COLO668 (cell line): ENCODE data around the gene OR5M11.
"Not testable (repeated sequence)": the region's sequence is repeated elsewhere in the genome, so short reads cannot be mapped to it uniquely, and the experiment has no call there.

ENCODE experiments used
- DNase-seq: peaks from one replicate; lab custom pipeline; 2025; ENCODE audit not compliant: unreplicated experiment; lab: John Stamatoyannopoulos, UW

The OR5M11 gene

GRCh38 chr11:56543157-56543556 lies at the start of gene OR5M11:
Gene OR5M11, minus strand, starts transcription at chr11:56543257. Its CDS starts 0 bp downstream, at chr11:56543257.
- no peak for DNase-seq

GRCh38 chr11:56592088-56592717 lies 49.1 kb upstream of the OR5M11 start:
- DNase-seq, result not testable (repeated sequence)

DNA sequence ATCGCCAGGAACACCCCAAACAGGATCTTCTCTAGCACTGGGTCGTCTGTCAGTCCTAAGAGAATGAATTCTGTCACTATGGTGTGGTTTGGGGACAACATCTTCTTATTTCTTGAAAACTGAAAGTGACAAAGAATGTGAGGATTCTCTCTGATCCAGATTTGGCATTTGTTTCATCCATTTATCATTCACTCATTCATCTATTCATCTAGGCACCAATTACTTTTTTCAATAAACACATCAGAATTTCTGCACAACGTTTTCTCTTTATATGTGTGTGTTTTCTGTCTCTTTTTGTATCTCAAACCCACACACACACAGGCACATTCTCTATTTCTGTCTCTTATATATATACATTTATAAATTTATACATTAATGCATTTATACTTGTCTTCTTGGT lies 34.6 kb upstream of the OR5M11 start, which contains the start of gene OR5M10:
Gene OR5M10, minus strand, starts transcription at position 101 of the 400 bp plus-strand sequence. Its CDS starts 0 bp downstream, at position 101.
- no peak for DNase-seq

DNA sequence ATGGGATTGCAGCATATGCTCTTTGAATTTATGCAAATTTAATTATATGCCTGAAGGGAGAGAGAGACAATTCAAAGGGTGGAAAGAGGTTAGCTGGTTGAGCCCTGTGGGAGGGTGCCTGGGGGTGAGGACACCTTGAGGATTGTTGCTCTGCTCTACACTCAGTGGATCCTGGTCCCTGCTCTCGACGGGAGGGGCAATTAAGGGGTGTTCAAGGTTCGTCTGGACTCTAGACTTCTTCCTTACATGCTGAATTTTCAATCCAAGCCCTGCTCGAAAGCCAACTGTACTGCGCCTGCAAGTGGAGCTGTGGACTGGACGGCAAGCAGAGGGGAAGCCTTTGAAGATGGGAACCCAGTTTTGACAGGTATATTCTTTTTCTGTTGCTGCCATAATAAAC lies 15.5 kb upstream of the OR5M11 start:
- no peak for DNase-seq

DNA sequence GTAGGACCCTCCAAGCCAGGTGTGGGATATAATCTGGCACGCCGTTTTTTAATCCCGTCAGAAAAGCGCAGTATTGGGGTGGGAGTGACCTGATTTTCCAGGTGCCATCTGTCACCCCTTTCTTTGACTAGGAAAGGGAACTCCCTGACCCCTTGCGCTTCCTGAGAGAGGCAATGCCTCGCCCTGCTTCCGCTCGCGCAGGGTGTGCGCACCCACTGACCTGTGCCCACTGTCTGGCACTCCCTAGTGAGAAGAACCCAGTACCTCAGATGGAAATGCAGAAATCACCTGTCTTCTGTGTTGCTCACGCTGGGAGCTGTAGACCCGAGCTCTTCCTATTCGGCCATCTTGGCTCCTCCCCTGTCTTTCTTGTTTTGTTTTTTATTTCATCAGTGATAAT lies 11.6 kb upstream of the OR5M11 start:
- DNase-seq, result not testable (repeated sequence)

DNA sequence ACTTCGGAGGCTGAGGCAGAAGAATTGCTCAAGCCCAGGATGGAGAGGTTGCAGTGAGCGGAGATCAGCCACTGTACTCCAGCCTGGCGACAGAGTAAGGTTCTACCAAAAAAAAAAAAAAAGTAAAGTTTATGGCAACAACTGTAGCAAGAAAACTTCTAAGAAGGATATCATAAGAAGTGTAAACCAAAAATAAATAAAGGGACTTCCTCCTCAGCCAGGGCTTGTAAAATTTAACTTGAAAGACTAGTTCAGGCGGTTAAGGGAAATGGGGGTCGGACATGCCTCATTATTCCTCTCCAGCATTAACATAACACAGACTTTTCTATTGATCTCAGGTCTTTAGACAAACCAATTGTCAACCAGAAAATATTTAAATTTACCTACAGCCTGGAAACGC lies 2.5 kb upstream of the OR5M11 start:
- no peak for DNase-seq

GRCh38 chr11:56543739-56544138 lies 682 bp upstream of the OR5M11 start:
- DNase-seq, result no peak

GRCh38 chr11:56533054-56533740 lies 9.9 kb downstream of the OR5M11 start:
- no peak for DNase-seq

DNA sequence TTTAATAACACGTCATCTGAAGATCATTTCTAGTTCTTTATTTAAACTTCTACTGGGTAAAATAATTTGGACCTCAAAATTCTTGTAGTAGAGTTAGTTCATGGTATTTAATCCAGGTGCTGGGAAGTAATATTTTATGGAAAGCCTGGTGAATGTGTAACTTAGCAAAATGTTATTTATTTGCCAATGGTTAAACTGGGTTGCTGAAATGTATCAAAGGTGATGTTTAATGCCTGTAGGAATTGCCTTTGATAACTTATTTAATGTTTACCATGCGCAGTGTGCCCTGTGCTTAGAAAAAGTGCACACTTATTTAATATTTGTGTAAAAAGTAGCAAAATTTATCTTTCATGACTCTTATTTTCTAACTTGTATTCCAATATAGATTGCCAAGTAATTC lies 11.2 kb downstream of the OR5M11 start:
- DNase-seq, result no peak

DNA sequence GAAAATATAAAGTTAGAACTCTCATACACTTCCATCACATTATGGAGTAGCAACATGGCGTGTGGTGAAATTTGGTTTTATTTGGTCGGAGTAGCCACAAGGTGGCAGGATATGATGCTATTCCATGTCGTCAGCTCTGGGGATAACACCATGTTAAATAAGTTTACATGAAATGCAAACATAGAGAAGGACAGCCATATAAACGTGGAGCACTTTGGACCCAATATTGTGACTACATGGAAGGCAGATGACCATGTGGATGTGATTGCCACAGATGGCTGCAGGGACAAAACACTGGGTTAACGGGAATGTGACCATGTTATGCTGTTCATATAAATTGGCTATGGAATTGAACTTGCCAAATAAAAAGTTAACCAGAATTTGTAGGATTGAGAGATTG lies 21.0 kb downstream of the OR5M11 start:
- no peak for DNase-seq

DNA sequence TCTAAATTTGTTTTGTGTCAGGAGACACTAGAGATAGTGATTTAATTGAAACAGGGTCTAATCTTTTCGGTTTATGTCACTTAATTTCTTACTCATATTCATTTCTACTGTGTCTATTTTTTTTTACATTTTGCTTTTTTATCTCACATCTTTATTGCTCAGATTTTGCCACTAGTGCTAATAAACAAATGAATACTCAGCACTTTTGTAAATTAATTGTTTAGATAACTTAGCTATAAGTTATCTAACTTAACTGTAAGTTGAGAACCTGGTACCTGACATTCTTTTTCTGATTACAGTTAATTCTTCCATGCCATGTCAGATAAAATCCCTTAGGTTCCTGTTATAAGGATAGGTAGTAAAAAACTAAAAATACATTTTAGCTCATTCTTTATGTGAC lies 29.8 kb downstream of the OR5M11 start:
- DNase-seq, result no peak

- no peak for DNase-seq
Observed at GRCh38 chr11:56509439-56509838, 33.6 kb downstream of the OR5M11 start.

DNA sequence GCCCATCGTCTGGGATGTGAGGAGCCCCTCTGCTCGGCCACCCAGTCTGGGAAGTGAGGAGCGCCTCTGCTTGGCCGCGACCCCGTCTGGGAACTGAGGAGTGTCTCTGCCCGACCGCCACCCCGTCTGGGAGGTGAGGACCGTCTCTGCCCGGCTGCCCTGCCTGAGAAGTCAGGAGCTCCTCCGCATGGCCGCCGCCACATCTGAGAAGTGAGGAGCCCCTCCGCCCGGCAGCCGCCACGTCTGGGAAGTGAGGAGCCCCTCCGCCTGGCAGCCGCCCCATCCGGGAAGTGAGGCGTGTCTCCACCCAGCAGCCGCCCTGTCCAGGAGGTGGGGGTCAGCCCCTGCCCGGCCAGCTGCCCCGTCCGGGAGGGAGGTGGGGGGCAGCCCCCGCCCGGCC lies 46.0 kb downstream of the OR5M11 start:
- DNase-seq, result no peak

DNA sequence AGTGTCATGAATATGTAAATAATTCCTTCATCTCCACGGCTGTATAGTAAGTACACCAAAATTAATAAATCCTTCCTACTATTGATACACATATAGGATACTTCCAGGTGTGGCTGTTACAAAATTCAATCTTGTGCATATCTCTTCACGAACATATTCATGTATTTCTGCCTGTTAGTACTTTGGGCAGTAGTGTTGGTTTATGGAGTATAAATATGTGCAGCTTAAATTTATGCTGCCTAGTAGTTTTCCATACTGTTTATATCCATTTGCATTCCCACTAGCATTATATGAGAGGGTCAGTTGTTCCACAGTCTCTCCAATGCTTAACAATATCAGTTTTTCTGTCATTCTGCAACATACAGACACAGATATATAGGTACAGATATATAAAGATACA lies 47.9 kb downstream of the OR5M11 start:
- DNase-seq, result no peak
